Panc1 (cell line): ENCODE results near the gene PRAMEF1. TPM values are rescaled to one million over a fixed set of nuclear protein-coding genes. Genes with fewer than 3 reads are reported as not detected.

ENCODE experiments used
- ATAC-seq: fragments of 200-7000 bp; cut with Tn5 transposase; 2 replicates; pipeline ENCODE4 v1.9.1; 2020; ENCODE audit warnings: mild to moderate bottlenecking, moderate library complexity
- BruUV-seq: library from RNA; stranded (reverse); fragments of 400-500 nt; replicated peaks from 2 replicates; lab custom pipeline; 2021; lab: Mats Ljungman, UMichigan
- CTCF ChIA-PET: fragments of 300-600 bp; sonication (Branson Sonifier 250); formaldehyde crosslinking; loops from one replicate; lab custom pipeline; 2022; ENCODE audit warnings: antibody characterized with exemption; lab: Charles Lee
- POLR2A ChIA-PET: fragments of 300-600 bp; sonication (Branson Sonifier 250); formaldehyde crosslinking; loops from one replicate; lab custom pipeline; 2022; ENCODE audit warnings: antibody characterized with exemption; lab: Charles Lee
- DNase-seq: peaks from one replicate; pipeline ENCODE4 v3.0.0-alpha.2; 2010; ENCODE audit warnings: low read depth, low spot score
- H3K27ac ChIP-seq: 2 replicates; pipeline ENCODE4 v1.5.1; 2011; ENCODE audit warnings: mild to moderate bottlenecking, low read length, inconsistent platforms
- H3K27me3 ChIP-seq: fragments of 200-500 bp; sonication (Bioruptor generic); 2 replicates; pipeline ENCODE4 v1.6.0; 2014; ENCODE audit warnings: low read length, inconsistent platforms; ENCODE audit not compliant: control insufficient read depth, insufficient read depth
- H3K36me3 ChIP-seq: fragments of 200-500 bp; sonication (Bioruptor generic); 2 replicates; pipeline ENCODE4 v1.5.1; 2014; ENCODE audit warnings: inconsistent platforms, mild to moderate bottlenecking, low read length, moderate library complexity; ENCODE audit not compliant: control insufficient read depth, insufficient read depth
- H3K4me1 ChIP-seq: 2 replicates; pipeline ENCODE4 v1.5.1; 2011; ENCODE audit warnings: inconsistent platforms, mild to moderate bottlenecking, low read length, moderate library complexity; ENCODE audit not compliant: control insufficient read depth, insufficient read depth
- H3K4me3 ChIP-seq, 2 experiments: 2 replicates each; pipeline ENCODE4 v1.5.1; 2011 to 2012; ENCODE audit warnings: low read depth in 2 of 2, low read length in 2 of 2, mild to moderate bottlenecking in 2 of 2, inconsistent platforms in 1 of 2, moderate library complexity in 1 of 2
- H3K9me3 ChIP-seq: fragments of 200-500 bp; sonication (Bioruptor generic); 2 replicates; pipeline ENCODE4 v1.5.1; 2014; ENCODE audit warnings: low read depth, mild to moderate bottlenecking, inconsistent platforms, low read length, moderate library complexity; ENCODE audit not compliant: control insufficient read depth, insufficient read depth
- CTCF ChIP-seq: fragments of 450-650 bp; IDR thresholded peaks from 2 replicates; pipeline ENCODE4 v1.5.1; 2017; ENCODE audit warnings: mild to moderate bottlenecking
- POLR2AphosphoS5 ChIP-seq: IDR thresholded peaks from 2 replicates; pipeline ENCODE4 v1.6.1; 2012; ENCODE audit warnings: mild to moderate bottlenecking, low read depth, low read length, moderate library complexity
- REST ChIP-seq, 2 experiments: IDR thresholded peaks; 2 replicates each; pipeline ENCODE4 v1.6.1; 2011 to 2012; ENCODE audit warnings: low read depth in 2 of 2, control low read depth in 1 of 2, low read length in 1 of 2, mild to moderate bottlenecking in 1 of 2, moderate library complexity in 1 of 2; ENCODE audit not compliant: insufficient read depth in 1 of 2
- SIN3A ChIP-seq: IDR thresholded peaks from 2 replicates; pipeline ENCODE4 v1.6.1; 2012; ENCODE audit warnings: low read depth, mild to moderate bottlenecking, low read length, moderate library complexity, borderline replicate concordance; ENCODE audit not compliant: insufficient read depth
- TCF7L2 ChIP-seq: IDR thresholded peaks from 2 replicates; pipeline ENCODE4 v1.6.1; 2011; ENCODE audit warnings: mild to moderate bottlenecking, low read depth, low read length, inconsistent platforms
- in situ Hi-C: cut with HindIII; loops from 2 replicates; pipeline ENCODE4 v1.10.0; 2016; ENCODE audit warnings: low sequenced_read_pairs, low pct_unique_long_range_greater_than_20kb
- intact Hi-C: fragments of 100-400 bp; cut with micrococcal nuclease; formaldehyde crosslinking; loops from one replicate; pipeline ENCODE4 v1.10.0; 2022; ENCODE audit not compliant: unreplicated experiment
- total RNA-seq: library from RNA; stranded (reverse); gene quantifications from one replicate; pipeline ENCODE4 v1.2.1, GENCODE V29; 2021; ENCODE audit not compliant: unreplicated experiment

The PRAMEF1 gene
- total RNA-seq, 1 experiment from 2014 or later, result not detected

DNA sequence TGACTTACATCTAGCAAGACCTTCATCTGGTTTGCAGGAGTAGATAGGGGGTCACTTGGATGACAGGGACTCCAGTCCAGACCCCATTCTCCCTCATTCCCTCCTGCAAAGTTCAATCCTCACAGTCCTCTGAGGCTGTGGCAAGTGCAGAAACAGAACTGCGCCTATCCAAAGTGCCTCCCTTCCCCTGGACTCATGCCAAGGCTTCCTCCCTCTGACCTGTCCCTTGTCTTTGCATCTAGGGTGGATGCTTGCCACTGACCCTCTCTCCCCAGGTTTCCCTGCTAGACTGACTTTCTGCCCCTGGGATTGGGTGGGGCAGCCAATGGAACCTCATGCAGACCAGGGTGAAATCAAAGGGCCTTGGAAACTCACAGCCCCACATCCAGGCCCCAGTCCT lies 18.7 kb downstream of the PRAMEF1 start:
- no peak for ATAC-seq
- no peaks in the 10 kb centered on the region; the same call in 1 of the 2 replicates for H3K27me3 ChIP-seq
- ChIA-PET CTCF (no interaction called here), POLR2A (no interaction called here)
- in situ Hi-C loops, result no loop called here
- H3K36me3 ChIP-seq, result no peaks in the 10 kb centered on the region
- no peaks in the 10 kb centered on the region for H3K9me3 ChIP-seq
- BruUV-seq, result no TSS peak
- TF ChIP-seq POLR2AphosphoS5 (no peak), REST (IDR thresholded peaks at IDR 0.05; ENCODE audit: insufficient read depth in 1 of 2, low read depth in 2 of 2, low read length in 1 of 2) (no peak), TCF7L2 (no peak), SIN3A (no peak), CTCF (no peak)
- DNase-seq, result no peak
- intact Hi-C loops, result no loop called here
- no peaks in the 10 kb centered on the region for H3K4me1 ChIP-seq
- no peak overlapping the region for H3K27ac ChIP-seq
- H3K4me3 ChIP-seq, result no peak overlapping the region

GRCh38 chr1:12810691-12811408 lies 19.7 kb downstream of the PRAMEF1 start:
- Histone ChIP-seq H3K27me3 (no peaks in the 10 kb centered on the region; the same call in 1 of the 2 replicates), H3K36me3 (no peaks in the 10 kb centered on the region), H3K4me1 (no peaks in the 10 kb centered on the region), H3K4me3 (no peak overlapping the region), H3K9me3 (no peaks in the 10 kb centered on the region), H3K27ac (no peak overlapping the region)
- ChIA-PET POLR2A (no interaction called here), CTCF (no interaction called here)
- ATAC-seq (no peak), DNase-seq (no peak)
- in situ Hi-C loops (no loop called here), intact Hi-C loops (no loop called here)
- no TSS peak for BruUV-seq
- TF ChIP-seq CTCF (no peak), SIN3A (no peak), POLR2AphosphoS5 (no peak), TCF7L2 (no peak), REST (IDR thresholded peaks at IDR 0.05; ENCODE audit: insufficient read depth in 1 of 2, low read depth in 2 of 2, low read length in 1 of 2) (no peak)
